Measurements from ENCODE around the gene FAM184A. TPM values are rescaled to one million over a fixed set of nuclear protein-coding genes. Genes with fewer than 3 reads are reported as not detected.

FAM184A gene
- total RNA-seq, 4 donors from 2014 or later, result 3.0 to 14.3 (median 6.3) TPM

DNA sequence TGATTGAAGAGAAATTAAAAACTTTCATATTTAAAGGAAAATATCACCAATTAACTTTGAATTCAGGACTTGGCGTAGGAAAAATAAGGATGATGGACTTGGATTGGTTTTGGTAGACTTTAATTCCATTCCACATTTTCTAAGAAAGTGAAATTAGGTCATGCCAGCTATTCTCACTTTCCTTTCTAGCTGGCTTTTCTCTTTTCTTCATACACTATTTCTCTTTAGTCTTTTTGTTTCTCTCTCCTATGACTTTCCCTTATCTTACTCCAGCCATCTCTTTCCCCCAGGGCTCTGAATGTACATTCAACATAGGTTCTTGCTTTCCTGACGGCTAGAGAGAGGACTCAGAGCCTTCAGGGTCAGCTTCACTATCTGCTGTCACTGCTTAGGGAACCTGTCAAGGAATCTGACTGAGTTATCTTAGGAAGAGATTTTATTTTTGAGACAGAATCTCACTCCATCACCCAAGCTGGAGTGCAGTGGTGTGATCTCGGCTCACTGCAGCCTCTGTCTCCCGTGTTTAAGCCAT, 82.1 kb downstream of the FAM184A start:
- ATAC-seq (ENCODE audit: low FRiP score), result no peak
- DNase-seq (ENCODE audit: low spot score), result no peak
- TF ChIP-seq, protein P1, sequence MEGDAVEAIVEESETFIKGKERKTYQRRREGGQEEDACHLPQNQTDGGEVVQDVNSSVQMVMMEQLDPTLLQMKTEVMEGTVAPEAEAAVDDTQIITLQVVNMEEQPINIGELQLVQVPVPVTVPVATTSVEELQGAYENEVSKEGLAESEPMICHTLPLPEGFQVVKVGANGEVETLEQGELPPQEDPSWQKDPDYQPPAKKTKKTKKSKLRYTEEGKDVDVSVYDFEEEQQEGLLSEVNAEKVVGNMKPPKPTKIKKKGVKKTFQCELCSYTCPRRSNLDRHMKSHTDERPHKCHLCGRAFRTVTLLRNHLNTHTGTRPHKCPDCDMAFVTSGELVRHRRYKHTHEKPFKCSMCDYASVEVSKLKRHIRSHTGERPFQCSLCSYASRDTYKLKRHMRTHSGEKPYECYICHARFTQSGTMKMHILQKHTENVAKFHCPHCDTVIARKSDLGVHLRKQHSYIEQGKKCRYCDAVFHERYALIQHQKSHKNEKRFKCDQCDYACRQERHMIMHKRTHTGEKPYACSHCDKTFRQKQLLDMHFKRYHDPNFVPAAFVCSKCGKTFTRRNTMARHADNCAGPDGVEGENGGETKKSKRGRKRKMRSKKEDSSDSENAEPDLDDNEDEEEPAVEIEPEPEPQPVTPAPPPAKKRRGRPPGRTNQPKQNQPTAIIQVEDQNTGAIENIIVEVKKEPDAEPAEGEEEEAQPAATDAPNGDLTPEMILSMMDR (IDR thresholded peaks at IDR 0.05), result no peak

DNA sequence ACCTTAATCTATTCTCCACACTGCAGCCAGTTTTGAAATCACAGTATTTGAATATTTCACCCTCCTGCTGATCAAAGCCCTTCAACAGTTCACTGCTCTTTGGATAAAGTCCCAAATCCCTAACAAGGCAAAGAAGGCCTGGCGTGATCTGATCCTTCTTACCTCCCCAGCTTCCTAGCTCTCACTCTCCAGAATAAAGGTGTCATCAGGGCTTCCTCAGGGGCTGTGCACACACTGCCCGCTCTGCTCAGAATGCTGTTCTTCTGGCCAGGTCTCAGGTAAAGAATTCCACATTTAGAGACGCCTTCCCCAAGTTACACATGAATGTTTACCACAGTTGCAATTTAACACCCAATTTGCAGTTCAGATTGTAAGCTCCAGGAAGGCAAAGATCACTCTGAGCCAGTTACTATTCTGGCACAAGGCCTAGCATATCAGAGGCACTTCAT, 84.6 kb downstream of the FAM184A start:
- TF ChIP-seq, protein P1 (IDR thresholded peaks at IDR 0.05), result no peak
- no peak for DNase-seq (ENCODE audit: low spot score)
- ATAC-seq (ENCODE audit: low FRiP score), result no peak

DNA sequence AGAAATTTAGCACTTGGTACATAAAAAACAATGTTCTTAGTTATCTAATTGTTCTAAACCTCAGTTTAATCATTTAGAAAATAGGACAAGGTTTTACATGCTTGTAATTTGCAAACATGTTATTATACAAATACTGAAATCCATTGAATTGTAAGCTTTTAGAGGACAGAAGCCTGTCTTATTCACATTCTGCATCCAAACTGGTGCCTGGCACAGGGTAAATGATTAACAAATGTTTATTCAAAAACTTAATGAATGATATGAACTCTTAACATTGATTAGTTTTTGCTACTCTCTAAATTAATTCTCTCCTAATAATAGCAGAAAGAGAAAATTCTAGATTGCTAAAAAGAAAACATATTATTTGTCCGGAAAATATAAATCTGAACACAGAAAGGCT, 85.1 kb downstream of the FAM184A start:
- ATAC-seq (ENCODE audit: low FRiP score), result no peak
- TF ChIP-seq, protein P1 (IDR thresholded peaks at IDR 0.05), result no peak

DNA sequence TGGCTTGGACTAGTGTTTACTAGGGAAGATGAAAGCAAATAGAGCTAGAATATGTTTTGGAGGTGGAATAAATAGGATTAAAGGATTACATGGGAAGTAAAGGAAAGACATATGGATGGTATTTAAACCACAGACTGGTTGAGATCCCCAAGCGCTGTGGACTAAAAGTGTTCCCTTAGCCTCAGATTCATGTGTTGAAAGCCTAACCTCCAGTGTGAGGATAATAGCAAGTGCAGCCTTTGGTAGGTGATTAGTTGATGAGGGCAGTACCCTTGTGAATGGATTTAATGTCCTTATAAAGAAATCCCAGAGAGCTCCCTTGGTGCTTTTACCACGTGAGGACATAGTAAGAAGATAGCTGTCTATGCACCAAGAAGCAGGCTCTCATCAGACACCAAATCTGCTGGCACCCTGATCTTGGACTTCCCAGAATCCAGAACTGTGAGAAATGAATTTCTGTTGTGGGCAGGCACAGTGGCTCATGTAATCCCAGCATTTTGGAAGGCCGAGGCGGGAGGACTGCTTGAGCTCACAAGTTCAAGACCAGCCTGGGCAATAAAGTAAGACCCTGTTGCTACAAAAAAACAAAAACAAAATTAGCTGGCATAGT, 86.2 kb downstream of the FAM184A start:
- TF ChIP-seq, protein P1 (IDR thresholded peaks at IDR 0.05), result no peak
- ATAC-seq (ENCODE audit: low FRiP score), result no peak
- no peak for DNase-seq (ENCODE audit: low spot score)

More for the DNA sequence above, 85.1 kb downstream of the FAM184A start:
- DNase-seq (ENCODE audit: low spot score), result no peak

- DNase-seq (ENCODE audit: low spot score) (no peak), ATAC-seq (ENCODE audit: low FRiP score) (no peak)
- TF ChIP-seq, protein P1 (IDR thresholded peaks at IDR 0.05), result no peak
Observed at GRCh38 chr6:118986312-118986711, 92.2 kb downstream of the FAM184A start.

DNA sequence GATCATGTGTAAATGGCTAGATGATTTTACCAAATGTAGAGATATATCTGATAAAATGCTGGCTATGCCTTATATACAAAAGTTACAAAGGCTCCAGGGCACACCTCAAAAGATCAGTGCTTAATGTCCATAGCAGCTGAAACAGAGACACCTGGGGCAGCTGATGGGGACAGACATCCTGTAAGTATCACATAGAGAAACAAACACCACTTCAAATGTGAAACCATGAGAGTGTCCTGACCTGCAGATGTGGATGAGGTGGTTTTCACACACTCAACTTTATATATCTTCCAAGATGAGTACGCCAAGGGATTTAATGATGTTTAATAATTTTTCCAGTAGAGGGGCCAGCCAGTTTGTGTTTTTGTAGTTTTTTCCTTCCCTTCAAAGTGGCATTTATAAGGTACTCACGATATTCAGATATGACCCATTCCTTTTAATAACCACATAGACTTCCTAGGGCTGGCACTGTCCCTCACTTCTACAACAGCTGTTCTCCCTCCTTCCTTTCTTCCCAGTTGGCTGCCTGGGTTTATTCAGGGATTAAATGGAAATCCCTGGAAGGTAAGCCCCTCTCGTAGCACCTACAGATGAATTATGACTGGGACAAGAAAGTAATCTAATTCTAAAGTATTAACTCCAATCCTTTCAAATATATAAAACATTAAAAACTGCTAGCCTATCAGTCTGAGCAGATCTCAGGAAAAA, 93.2 kb downstream of the FAM184A start:
- no peak for ATAC-seq (ENCODE audit: low FRiP score)
- TF ChIP-seq, protein P1 (IDR thresholded peaks at IDR 0.05), result no peak
- DNase-seq (ENCODE audit: low spot score), result no peak
